Measurements from ENCODE around the gene PTPRN2. TPM values are rescaled to one million over a fixed set of nuclear protein-coding genes. Genes with fewer than 3 reads are reported as not detected.

Gene PTPRN2
- total RNA-seq, 4 donors from 2014 or later: 2.0 to 9.5 (median 2.6) TPM

- no peak for ATAC-seq (ENCODE audit: low FRiP score)
- DNase-seq (ENCODE audit: low spot score): no peak
- TF ChIP-seq, protein P1, sequence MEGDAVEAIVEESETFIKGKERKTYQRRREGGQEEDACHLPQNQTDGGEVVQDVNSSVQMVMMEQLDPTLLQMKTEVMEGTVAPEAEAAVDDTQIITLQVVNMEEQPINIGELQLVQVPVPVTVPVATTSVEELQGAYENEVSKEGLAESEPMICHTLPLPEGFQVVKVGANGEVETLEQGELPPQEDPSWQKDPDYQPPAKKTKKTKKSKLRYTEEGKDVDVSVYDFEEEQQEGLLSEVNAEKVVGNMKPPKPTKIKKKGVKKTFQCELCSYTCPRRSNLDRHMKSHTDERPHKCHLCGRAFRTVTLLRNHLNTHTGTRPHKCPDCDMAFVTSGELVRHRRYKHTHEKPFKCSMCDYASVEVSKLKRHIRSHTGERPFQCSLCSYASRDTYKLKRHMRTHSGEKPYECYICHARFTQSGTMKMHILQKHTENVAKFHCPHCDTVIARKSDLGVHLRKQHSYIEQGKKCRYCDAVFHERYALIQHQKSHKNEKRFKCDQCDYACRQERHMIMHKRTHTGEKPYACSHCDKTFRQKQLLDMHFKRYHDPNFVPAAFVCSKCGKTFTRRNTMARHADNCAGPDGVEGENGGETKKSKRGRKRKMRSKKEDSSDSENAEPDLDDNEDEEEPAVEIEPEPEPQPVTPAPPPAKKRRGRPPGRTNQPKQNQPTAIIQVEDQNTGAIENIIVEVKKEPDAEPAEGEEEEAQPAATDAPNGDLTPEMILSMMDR (IDR thresholded peaks at IDR 0.05): no peak
Measured at GRCh38 chr7:157855452-157856213, 732.0 kb downstream of the PTPRN2 start.

DNA sequence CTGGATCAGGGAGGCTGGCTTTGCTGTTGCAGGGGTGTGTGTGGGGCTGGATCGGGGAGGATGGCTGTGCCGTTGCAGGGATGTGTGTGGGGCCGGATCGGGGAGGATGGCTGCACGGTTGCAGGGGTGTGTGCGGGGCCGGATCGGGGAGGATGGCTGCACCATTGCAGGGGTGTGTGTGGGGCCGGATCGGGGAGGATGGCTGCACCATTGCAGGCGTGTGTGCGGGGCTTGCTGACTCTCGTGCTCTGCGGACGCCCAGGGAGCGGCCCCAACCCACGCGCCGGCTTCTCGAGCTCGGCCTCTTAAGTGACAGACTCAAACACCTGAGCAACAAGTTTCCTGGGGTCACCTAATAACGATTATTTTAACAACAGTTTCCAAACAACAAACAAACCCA lies 732.6 kb downstream of the PTPRN2 start:
- DNase-seq (ENCODE audit: low spot score) (no peak), ATAC-seq (ENCODE audit: low FRiP score) (no peak)
- TF ChIP-seq, protein P1 (IDR thresholded peaks at IDR 0.05): no peak

DNA sequence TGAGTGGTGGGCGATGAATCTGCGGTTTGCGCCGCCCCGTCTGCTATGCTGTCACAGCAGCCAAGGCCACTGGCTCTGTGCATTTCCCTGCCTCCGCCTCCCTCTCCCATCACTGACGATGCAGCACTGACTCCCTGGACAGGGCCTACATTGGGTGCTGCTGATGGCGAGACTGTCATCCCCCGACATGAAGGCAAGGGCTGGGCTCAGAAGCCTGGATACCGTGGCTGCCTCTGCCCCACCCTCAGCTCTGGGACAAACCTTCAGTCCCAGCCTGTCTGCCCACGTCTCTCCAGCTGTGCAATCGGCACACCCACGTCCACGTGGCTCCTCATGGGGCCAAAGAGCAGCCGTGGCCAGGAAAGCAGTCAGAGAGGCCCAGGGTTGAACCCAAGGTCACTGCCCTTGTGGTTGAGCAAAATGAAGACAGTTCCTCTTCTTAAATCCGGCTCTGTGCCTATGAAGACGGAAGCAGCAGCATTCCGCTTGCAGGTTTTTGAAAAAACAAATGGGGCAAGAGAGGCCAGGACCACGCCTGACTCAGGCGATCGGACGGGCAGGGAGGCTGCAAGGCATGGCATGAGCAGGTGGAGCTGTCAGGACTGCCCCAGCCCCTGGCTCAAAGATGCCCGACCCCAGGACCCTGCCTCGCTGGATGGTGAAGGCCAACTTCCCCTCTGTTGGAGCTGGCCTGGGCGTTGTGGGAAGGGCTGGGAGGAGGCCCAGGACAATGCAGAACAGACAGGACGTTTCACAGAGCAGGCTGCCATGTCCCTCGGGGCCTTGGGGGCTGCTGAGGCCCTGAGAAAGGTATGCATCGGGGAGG lies 733.3 kb downstream of the PTPRN2 start:
- DNase-seq (ENCODE audit: low spot score) (no peak), ATAC-seq (ENCODE audit: low FRiP score) (peak; percentile 46)

DNA sequence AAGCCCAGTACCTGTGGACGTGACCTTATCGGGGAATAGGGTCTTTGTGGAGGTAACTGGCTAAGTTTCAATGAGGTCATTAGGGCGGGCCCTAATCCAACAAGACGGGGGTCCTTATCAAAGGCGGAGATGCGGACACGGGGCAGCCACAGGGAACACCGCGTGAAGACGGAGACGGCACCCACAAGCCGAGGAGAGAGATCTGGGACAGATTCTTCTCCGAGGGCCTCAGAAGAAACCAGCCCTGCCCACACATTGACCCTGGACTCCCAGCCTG lies 733.9 kb downstream of the PTPRN2 start:
- no peak for DNase-seq (ENCODE audit: low spot score)

More for the DNA sequence above, 733.3 kb downstream of the PTPRN2 start:
- TF ChIP-seq, protein P1 (IDR thresholded peaks at IDR 0.05): no peak

DNA sequence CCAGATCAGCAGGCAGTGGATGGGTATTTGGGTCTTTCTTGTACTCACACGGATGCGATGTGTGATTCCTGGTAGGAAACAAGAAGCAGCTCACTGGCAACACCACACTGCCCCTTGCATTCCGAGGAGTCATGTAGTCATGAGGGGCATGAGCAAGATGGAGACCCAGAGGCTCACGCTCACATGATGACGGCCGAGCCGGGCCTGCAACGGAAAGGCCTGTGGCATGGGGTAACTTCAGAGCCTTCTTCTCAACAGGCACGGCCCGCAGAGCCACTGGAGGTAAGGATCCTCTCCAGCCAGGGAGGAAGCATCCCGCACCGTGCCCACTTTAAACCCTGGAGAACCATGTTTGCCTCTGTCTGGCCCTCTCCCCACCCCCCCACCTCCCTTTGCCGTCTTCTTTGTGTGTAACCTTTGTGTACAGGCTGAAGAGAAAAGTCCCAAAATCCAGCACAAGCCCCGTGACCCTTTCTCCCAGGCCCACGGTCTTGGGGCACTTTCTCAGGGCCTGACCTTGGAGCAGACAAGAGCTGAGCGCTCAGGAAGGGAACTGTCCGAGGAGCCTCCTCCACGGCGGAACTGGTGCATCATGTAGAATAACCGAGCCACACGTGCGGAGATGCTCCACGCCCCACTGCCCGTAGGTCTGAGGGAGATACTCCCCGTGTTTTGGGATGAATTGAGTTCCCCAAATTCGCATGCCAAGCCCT lies 734.4 kb downstream of the PTPRN2 start:
- DNase-seq (ENCODE audit: low spot score) (no peak), ATAC-seq (ENCODE audit: low FRiP score) (no peak)
- TF ChIP-seq, protein P1 (IDR thresholded peaks at IDR 0.05): no peak

More for the DNA sequence above, 733.9 kb downstream of the PTPRN2 start:
- TF ChIP-seq, protein P1 (IDR thresholded peaks at IDR 0.05): no peak
- no peak for ATAC-seq (ENCODE audit: low FRiP score)

DNA sequence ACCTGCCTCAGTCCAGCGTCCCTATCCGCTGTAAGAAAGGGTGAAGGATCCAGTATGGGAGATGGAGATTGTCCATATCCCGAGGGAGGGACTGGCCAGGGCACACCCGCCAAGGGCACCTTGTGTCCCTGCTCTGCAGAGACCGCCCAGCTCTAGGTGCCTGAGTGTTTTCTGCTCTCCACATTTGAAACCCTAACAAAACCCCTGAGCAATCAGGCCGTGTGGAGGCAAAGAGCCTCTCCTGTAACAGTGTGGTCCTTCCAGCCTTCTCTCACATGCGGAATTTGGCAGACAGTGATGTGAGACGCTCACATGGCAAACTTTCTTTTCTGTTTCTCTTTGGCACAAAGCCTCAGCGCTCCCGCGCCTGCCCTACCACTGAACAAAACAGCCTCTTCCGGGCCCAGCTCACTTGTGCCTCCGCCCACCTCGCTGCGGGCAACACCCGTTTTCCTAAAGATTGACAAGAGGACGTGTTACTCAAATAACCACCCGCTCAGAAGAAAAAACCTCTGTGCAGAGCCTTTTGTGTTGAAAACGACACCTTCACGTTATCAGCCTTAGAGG lies 736.0 kb downstream of the PTPRN2 start:
- DNase-seq (ENCODE audit: low spot score) (no peak), ATAC-seq (ENCODE audit: low FRiP score) (peak; percentile 55)
- TF ChIP-seq, protein P1 (IDR thresholded peaks at IDR 0.05): no peak

Data from omental fat pad (tissue), 4 donors.